NCI-H128 (cell line): Measurements from ENCODE around the gene ANKRD34A.

Source experiments
- DNase-seq: peaks from one replicate; lab custom pipeline; 2025; ENCODE audit not compliant: unreplicated experiment; lab: John Stamatoyannopoulos, UW

Gene ANKRD34A

GRCh38 chr1:145964328-145965118 is at the start of gene ANKRD34A, which contains the start of gene POLR3GL:
TSS of gene ANKRD34A (minus strand) at chr1:145964575. CDS start at chr1:145961759, 2,816 bp downstream.
TSS of gene POLR3GL (plus strand) at chr1:145964690. CDS start at chr1:145974866, 10,176 bp downstream.
- DNase-seq, result peak; percentile 90

DNA sequence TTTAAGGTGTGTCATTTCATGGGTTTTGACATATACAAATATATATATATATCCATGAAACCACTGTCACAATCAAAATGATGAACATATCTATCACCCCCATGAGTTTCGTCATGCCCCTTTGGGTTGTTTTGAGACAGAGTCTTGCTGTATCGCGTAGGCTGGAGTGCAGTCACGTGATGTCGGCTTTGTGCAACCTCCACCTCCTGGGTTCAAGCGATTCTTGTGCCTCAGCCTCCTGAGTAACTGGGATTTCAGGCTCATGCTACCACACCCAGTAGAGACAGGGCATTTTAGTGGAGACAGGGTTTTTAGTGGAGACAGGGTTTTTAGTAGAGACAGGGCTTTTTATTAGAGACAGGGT is 49.2 kb upstream of the ANKRD34A start:
- DNase-seq, result no peak

DNA sequence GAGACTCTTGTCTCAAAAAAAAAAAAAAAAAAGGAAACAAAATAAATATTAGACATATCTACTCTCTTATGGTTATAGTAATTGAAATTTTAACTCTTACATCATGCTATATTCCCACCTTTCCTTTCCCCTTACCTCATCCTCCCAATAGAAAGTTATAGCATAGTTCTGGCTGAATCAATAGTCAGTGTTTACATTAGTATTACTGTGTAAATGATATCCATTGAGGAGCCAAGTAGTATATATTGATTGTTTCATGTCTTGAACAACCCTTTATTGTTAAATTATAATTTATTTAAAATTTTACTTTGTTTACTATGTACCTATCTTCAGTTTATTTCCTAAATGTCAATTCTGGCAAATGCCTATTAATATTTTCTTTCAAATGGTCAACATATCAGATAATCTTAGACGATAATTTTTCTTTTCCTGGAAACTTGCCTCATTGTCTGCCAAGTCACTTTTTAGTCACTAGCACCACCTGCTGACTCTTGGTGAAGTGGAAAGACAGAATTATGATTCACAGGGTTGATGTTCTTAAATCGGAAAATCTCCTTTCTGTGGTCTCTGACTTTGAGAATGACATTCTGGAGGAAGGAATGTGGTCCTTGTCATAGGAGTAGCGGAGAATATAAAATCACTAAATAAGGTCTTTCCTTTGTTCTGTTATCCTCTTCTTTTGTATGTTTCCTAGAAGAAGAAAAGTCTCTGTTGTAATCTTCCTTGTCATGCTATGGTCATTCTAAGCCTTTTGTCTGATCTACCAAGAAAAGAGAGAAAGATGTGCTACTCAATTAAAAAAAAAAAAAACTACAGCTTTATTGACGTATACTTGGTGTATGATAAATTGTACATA is 48.6 kb upstream of the ANKRD34A start:
- DNase-seq, result peak; percentile 30

DNA sequence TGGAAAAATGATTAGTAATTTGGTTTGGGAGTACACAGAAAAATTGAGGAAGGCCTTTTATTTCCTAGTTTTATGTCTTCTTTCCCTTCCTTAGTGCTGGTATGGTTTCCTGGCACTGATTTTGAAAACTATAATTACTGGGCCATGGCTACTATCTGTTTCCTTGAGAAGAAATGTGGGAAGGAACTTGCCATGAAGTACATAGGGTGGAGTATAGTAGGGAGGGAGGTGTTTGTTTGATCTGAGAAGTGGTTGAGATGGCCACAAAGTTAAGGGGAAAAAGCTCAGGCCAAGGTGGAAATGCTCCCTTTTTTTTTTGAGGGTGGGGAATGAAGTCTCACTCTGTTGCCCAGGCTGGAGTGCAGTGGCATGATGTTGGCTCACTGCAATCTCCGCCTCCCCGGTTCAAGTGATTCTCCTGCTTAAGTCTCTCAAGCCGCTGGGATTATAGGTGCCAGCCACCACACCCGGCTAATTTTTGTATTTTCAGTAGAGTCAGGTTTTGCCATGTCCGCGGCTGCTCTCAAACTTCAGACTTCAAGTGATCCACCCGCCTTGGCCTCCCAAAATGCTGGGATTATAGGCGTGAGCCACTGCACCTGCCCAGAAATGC is 45.9 kb upstream of the ANKRD34A start:
- no peak for DNase-seq

DNA sequence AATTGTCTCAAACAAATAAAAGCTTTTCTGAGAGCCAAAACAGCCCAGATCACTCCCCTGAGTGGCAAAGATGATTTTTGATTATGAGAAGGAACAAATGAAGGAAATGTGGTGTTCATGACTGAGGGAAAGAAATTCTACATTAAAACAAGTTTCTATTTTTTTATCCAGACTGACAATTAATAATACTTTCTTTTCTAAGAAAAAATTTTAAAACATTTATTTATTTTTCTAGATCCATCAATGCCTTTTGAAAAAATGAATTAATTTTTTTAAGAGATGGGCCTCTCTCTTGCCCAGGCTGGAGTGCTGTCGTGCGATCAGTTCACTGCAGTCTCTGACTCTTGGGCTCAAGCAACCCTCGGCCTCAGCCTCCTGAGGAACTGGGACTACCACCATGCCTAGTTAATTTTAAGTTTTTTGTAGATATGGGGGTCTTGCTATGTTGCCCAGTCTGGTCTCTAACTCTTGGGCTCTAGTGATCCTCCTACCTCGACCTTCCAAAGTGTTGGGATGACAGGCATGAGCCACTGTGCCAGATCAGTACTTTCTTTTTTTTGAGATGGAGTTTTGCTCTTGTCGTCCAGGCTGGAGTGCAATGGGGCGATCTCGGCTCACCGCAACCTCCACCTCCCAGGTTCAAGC is 43.2 kb upstream of the ANKRD34A start:
- DNase-seq, result no peak

DNA sequence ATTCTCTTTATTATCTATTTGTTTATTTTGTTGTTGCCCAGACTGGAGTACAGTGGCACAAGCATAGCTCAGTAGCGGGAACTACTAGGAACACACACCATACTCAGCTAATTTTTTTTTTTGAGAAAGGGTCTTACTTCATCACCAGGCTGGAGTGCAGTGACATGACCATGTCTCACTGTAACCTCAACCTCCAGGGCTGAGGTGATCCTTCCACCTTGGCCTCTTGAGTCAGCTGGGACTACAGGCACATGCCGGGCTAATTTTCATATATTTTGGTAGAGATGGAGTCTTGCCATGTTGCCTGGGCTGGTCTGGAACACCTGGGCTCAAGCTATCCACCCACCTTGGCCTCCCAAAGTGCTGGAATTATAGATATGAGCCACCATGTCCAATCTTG is 37.3 kb upstream of the ANKRD34A start:
- no peak for DNase-seq

GRCh38 chr1:145999321-146000024 is 35.1 kb upstream of the ANKRD34A start:
- DNase-seq, result no peak

GRCh38 chr1:145997718-145998023 is 33.3 kb upstream of the ANKRD34A start:
- no peak for DNase-seq

GRCh38 chr1:145997016-145997717 is 32.8 kb upstream of the ANKRD34A start:
- DNase-seq, result no peak

GRCh38 chr1:145996433-145997015 is 32.1 kb upstream of the ANKRD34A start, which contains the start of gene TXNIP:
TSS of gene TXNIP (minus strand) at chr1:145996579. CDS start at chr1:145996266, 313 bp downstream.
- peak; percentile 99 for DNase-seq

GRCh38 chr1:145995964-145996432 is 31.6 kb upstream of the ANKRD34A start:
- DNase-seq, result no peak

- no peak for DNase-seq
Observed at GRCh38 chr1:145995148-145995881, 30.9 kb upstream of the ANKRD34A start.

DNA sequence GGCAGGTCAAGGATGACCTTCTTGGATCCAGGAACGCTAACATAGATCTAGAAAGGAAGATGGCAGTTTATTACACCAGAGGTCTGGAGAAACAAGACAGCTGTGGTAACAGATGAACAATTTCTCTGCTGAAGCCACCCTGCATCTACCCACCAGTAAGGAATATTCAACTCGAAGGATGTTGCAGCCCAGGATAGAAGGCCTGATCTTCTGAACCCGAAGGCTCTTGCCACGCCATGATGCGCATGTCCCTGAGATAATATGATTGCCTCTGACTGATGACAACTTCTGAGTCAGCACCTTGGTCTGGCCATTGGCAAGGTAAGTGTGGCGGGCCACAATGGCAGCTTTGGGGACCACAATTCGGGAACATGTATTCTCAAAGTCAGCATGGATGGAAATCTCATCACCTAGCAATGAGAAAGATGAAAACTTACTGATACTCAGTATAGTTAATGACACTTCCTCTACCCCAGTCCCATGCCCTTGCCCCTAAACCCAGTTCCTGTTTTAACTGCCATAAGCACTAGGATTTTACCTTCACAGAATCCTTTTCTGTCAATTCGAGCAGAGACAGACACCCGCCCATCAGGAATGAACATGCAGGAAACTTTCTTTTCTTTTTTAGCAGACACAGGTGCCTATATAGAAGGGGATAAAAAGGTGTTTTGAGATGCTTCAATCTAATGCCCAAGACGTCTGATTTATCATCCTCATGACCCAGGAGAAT is 30.2 kb upstream of the ANKRD34A start:
- no peak for DNase-seq

DNA sequence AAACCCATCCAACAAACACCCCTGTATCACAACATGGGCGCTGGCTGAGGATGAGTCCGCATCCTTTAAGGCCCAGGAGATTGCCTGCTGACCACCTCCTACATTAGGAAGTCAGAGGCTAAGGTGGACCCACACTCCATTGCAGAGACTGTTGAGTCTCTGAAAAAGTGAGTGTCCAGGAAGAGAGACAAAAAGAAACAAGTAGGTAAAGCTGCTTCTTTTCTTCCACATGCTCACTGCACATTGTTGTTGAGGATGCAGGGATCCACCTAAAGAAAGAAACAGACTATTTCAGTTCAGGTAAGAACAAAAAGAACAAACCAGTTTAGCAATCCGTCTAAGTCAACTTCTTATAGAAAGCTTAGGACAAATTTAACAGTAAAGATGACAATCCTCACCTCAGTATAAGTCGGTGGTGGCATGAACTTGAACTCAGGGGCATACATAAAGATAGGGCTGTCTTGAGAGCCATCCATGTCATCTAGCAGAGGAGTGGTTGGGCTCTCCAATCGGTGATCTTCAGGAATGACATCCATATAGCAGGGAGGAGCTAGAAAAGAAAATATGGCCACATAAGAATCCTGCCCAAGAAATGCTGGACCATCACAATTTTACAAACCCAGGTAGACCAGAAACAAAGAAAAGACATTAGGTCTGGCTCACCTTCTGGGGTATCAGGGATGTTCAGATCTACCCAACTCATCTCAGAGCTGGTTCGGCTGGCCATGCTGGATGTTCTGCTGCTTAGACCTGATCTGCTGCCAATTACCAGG is 29.4 kb upstream of the ANKRD34A start:
- no peak for DNase-seq

DNA sequence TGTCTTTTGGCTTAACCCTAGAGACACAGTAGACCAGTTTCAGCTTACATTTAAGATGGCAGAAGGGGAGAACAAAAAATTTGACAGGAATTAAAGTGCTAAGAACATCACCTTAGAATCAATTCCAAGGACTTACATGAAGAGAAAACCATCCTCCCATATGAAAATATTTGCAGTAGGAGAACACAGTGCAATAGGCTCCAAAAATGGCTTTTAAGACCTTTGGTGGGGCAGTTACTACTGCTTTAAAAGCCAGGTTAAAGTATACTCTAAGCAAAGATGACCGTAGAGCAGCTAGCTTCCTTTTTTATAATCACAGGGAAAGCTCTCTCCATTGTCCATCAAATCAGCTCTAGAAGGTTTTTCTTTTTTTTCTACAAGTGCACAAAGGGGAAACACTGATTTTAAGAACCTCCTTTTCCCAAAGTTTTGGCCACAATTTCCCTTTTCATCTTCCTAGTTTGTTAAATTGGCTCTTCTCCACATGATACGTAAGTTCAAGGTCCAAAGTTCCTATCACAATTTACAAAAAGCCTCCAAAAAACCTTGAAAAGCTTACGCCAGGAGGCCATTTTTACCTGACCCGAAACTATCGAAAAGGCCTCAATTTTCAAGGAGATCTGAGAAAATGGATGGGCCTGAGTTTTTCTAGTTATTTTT is 28.7 kb upstream of the ANKRD34A start:
- no peak for DNase-seq

DNA sequence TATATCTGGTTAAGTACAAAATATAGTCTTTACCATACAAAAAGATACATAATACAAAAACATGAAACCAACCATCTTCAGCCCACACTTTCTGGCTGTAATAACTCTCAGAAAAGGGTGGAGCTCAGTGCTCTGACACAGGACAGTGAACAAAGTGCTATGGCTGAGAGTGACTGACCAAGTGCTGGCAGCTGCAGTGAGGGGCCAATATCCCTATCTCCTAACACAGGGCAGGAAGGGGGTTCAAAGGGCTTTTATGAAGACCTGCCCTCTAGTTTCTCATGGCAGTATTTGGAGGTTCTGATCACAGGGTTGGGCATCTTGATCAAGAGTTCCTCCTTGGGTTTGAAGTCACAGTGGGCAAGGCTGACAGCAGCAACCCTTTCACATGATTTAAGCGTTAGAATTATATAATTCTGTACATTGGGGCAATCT is 28.1 kb upstream of the ANKRD34A start:
- no peak for DNase-seq
